Glutamatergic neuron (in vitro differentiated cells): Measurements from ENCODE around the gene EPN2. TPM values are rescaled to one million over a fixed set of nuclear protein-coding genes. Genes with fewer than 3 reads are reported as not detected.

ENCODE experiments used
- DNase-seq: peaks from one replicate; pipeline ENCODE4 v3.0.0; 2022
- H3K27ac Mint-ChIP-seq: one replicate; pipeline ENCODE4 v1.8.0; 2020; ENCODE audit warnings: mild to moderate bottlenecking, mixed read lengths, inconsistent platforms; ENCODE audit not compliant: unreplicated experiment
- H3K27me3 Mint-ChIP-seq: one replicate; pipeline ENCODE4 v1.8.0; 2020; ENCODE audit warnings: mild to moderate bottlenecking, moderate library complexity, mixed read lengths, inconsistent platforms; ENCODE audit not compliant: unreplicated experiment
- H3K36me3 Mint-ChIP-seq: one replicate; pipeline ENCODE4 v1.8.0; 2020; ENCODE audit warnings: mild to moderate bottlenecking, mixed read lengths, inconsistent platforms; ENCODE audit not compliant: unreplicated experiment
- H3K4me1 Mint-ChIP-seq: one replicate; pipeline ENCODE4 v1.8.0; 2020; ENCODE audit warnings: mild to moderate bottlenecking, low read depth, mixed read lengths, inconsistent platforms; ENCODE audit not compliant: unreplicated experiment
- H3K4me3 Mint-ChIP-seq: one replicate; pipeline ENCODE4 v1.8.0; 2020; ENCODE audit warnings: mild to moderate bottlenecking, mixed read lengths, inconsistent platforms; ENCODE audit not compliant: unreplicated experiment
- H3K9me3 Mint-ChIP-seq: one replicate; pipeline ENCODE4 v1.8.0; 2020; ENCODE audit warnings: mild to moderate bottlenecking, moderate library complexity, mixed read lengths, inconsistent platforms; ENCODE audit not compliant: unreplicated experiment
- total RNA-seq: library from RNA; stranded (reverse); fragmentation: NEBNext Ultra II Directional; extraction: Animal tissue kit (Norgen Biotek cat#: 25700); gene quantifications from one replicate; pipeline ENCODE4 v1.2.1, GENCODE V29; 2021; ENCODE audit not compliant: unreplicated experiment
- TF ChIP-seq, protein P1 (sequence below): fragments of 200-600 bp; sonication (generic); IDR thresholded peaks from one replicate; pipeline ENCODE4 v1.5.0; 2021; ENCODE audit not compliant: partially characterized antibody, unreplicated experiment

Gene EPN2
- total RNA-seq, 1 donor from 2014 or later = 45.2 TPM

DNA sequence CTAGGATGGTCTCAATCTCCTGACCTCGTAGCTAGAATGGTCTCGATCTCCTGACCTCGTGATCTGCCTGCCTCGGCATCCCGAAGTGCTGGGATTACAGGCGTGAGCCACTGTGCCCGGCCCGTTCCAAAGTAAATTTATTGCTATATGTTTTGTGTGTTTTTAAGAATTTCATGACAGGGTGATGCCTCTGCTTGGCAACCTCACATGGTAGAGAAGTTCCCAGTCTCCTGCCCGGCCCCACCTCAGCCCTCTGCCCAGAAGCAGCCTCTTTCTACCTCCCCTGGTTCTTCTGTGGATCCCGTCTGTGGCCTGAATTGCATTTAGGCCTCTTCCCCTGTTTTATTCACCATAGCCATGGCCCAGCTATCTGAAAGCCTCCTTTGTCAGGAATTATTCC, 70.4 kb downstream of the EPN2 start:
- TF ChIP-seq, protein P1, sequence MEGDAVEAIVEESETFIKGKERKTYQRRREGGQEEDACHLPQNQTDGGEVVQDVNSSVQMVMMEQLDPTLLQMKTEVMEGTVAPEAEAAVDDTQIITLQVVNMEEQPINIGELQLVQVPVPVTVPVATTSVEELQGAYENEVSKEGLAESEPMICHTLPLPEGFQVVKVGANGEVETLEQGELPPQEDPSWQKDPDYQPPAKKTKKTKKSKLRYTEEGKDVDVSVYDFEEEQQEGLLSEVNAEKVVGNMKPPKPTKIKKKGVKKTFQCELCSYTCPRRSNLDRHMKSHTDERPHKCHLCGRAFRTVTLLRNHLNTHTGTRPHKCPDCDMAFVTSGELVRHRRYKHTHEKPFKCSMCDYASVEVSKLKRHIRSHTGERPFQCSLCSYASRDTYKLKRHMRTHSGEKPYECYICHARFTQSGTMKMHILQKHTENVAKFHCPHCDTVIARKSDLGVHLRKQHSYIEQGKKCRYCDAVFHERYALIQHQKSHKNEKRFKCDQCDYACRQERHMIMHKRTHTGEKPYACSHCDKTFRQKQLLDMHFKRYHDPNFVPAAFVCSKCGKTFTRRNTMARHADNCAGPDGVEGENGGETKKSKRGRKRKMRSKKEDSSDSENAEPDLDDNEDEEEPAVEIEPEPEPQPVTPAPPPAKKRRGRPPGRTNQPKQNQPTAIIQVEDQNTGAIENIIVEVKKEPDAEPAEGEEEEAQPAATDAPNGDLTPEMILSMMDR = no peak
- no peaks in the 10 kb centered on the region for H3K36me3 Mint-ChIP-seq
- no peak overlapping the region for H3K27ac Mint-ChIP-seq
- H3K9me3 Mint-ChIP-seq = no peaks in the 10 kb centered on the region
- no peaks in the 10 kb centered on the region for H3K4me1 Mint-ChIP-seq
- peaks cover 2% of the 10 kb centered on the region for H3K27me3 Mint-ChIP-seq
- no peak for DNase-seq
- H3K4me3 Mint-ChIP-seq = no peak overlapping the region

DNA sequence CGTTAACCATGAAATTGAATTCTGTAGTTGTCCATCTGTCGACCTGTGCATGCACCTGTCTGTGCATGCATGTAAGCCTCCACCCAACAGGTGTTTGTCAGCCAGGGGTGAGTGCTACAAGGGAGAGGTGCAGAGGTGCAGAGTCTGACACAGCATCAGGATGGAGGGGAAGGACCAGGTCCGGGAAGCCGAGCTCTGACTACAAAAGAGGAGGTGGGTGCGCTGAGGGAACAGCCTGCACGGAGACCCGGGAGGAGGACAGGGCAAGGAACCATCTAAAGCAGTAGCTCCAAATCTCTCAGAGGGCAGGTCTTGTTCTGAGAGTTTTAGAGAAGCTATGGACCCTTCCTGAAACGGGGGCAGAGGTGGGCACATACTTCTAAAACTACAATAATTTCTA, 71.2 kb downstream of the EPN2 start:
- Mint-ChIP-seq H3K9me3 (no peaks in the 10 kb centered on the region), H3K27ac (no peak overlapping the region), H3K4me1 (no peaks in the 10 kb centered on the region), H3K4me3 (no peak overlapping the region), H3K36me3 (no peaks in the 10 kb centered on the region), H3K27me3 (peaks cover 2% of the 10 kb centered on the region)
- TF ChIP-seq, protein P1 = no peak
- no peak for DNase-seq

DNA sequence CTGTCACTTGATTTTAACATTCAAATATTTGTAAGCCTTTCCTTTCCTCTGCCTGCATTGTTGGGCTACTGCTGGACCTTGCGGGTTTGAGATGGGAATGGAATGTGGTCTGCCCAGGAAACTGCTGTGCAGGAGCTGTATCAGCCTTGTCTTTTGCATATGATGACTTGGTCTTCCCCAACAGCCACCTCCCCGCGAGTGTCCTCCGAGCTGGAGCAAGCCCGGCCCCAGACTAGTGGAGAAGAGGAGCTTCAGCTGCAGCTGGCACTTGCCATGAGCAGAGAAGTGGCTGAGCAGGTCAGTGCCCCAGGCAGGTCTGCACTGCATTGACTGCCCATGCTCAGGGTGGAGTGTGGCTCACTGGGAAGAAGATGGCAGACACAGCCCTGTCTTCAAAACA, 72.5 kb downstream of the EPN2 start:
- Mint-ChIP-seq H3K9me3 (peaks cover 5% of the 10 kb centered on the region), H3K4me3 (no peak overlapping the region), H3K4me1 (no peaks in the 10 kb centered on the region), H3K27ac (no peak overlapping the region), H3K27me3 (peaks cover 2% of the 10 kb centered on the region), H3K36me3 (no peaks in the 10 kb centered on the region)
- TF ChIP-seq, protein P1 = no peak
- no peak for DNase-seq

DNA sequence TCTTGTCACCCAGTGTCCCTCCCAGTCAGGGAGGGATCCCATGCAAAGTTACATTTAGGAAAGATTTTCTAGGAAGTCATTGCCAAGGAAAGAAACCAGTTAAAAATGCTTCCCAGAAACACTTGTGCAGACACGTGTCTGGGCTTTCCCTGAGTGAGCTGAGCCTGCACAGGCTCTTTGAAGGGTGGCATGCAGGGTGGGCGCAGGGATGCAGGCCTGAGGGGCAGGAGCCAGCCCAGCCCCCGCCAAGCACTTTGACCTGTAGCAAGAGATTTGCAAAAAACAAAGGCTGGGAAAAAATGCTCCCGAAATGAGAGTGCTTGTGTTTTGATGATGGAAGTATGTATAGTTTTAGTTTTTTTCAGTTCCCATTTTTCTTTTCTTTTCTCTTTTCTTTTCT, 73.0 kb downstream of the EPN2 start:
- Mint-ChIP-seq H3K27me3 (peaks cover 2% of the 10 kb centered on the region), H3K4me1 (no peaks in the 10 kb centered on the region), H3K27ac (no peak overlapping the region), H3K36me3 (no peaks in the 10 kb centered on the region), H3K9me3 (peaks cover 5% of the 10 kb centered on the region), H3K4me3 (no peak overlapping the region)
- DNase-seq = no peak
- TF ChIP-seq, protein P1 = no peak

DNA sequence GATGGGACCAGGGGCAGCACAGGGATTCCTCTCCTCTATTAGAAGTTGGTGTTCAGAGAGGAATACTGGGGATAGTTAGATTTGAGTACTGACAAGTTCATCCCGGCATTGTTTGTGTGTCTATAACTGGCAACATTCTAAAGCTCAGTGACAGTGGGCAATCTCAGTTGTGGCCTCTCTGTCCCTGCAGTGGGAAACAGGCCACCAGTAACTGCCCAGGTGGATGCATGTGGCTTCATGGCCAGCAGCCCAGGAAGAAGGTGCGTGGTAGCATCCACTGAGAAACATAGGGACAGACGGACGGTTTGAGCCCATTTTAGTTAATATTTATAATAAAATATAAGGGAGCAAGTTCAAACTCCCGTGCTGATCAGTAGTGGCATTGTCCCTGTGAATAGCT, 73.8 kb downstream of the EPN2 start:
- TF ChIP-seq, protein P1 = no peak
- no peaks in the 10 kb centered on the region for H3K36me3 Mint-ChIP-seq
- no peak overlapping the region for H3K27ac Mint-ChIP-seq
- no peaks in the 10 kb centered on the region for H3K4me1 Mint-ChIP-seq
- no peak for DNase-seq
- peaks cover 2% of the 10 kb centered on the region for H3K27me3 Mint-ChIP-seq
- no peak overlapping the region for H3K4me3 Mint-ChIP-seq
- peaks cover 5% of the 10 kb centered on the region for H3K9me3 Mint-ChIP-seq
